ENCODE measurements around the gene SRP68.

Gene SRP68

GRCh38 chr17:75996665-75997590 is 75.4 kb downstream of the SRP68 start:
- DNase-seq, result no peak

- no peak for DNase-seq
Observed at GRCh38 chr17:75995385-75995925, 76.9 kb downstream of the SRP68 start.

GRCh38 chr17:75994802-75995370 is 77.4 kb downstream of the SRP68 start:
- DNase-seq, result no peak

- no peak for DNase-seq
Observed at GRCh38 chr17:75991396-75991795, 80.9 kb downstream of the SRP68 start.
